H1 (cell line): Measurements from ENCODE around the gene MACROD2. TPM values are rescaled to one million over a fixed set of nuclear protein-coding genes. Genes with fewer than 3 reads are reported as not detected.
A peak's percentile ranks its signal among the peaks of the same experiment; 100 is the strongest.

Experiments used
- CTCF ChIA-PET: fragments of 300-600 bp; sonication (Branson Sonifier 250); formaldehyde crosslinking; loops from one replicate; lab custom pipeline; 2021; ENCODE audit not compliant: partially characterized antibody; lab: Charles Lee
- POLR2A ChIA-PET: fragments of 300-600 bp; sonication (Branson Sonifier 250); formaldehyde crosslinking; loops from one replicate; lab custom pipeline; 2021; ENCODE audit warnings: inconsistent platforms; ENCODE audit not compliant: partially characterized antibody; lab: Charles Lee
- DNase-seq, 2 experiments: peaks; one replicate each; pipeline versions ENCODE4 v3.0.0 to v3.0.0-alpha.2; 2010 to 2022; ENCODE audit warnings: low spot score in 2 of 2, low read depth in 1 of 2, mixed read lengths in 1 of 2
- FAIRE-seq: peaks from 2 replicates; lab custom pipeline; 2011; peaks lifted over from hg19 to GRCh38; lab: Jason Lieb, UNC
- H2AFZ ChIP-seq: 2 replicates; pipeline ENCODE4 v1.8.1; 2012; ENCODE audit warnings: low read length, inconsistent platforms
- H2AK5ac ChIP-seq: 2 replicates; pipeline ENCODE4 v1.6.1; 2013; ENCODE audit warnings: low read depth, low read length
- H2BK120ac ChIP-seq: replicated peaks from 2 replicates; pipeline ENCODE3; 2013; ENCODE audit warnings: low read depth, low read length, inconsistent platforms
- H2BK12ac ChIP-seq: 2 replicates; pipeline ENCODE4 v1.6.1; 2013; ENCODE audit warnings: low read depth, low read length
- H2BK15ac ChIP-seq: 2 replicates; pipeline ENCODE4 v1.6.1; 2013; ENCODE audit warnings: low read length
- H2BK20ac ChIP-seq: 2 replicates; pipeline ENCODE4 v1.6.1; 2013; ENCODE audit warnings: low read length
- H2BK5ac ChIP-seq: 2 replicates; pipeline ENCODE4 v1.6.1; 2013; ENCODE audit warnings: low read depth, low read length
- H3K14ac ChIP-seq: 2 replicates; pipeline ENCODE4 v1.6.1; 2013; ENCODE audit warnings: inconsistent platforms; ENCODE audit not compliant: insufficient read length
- H3K18ac ChIP-seq: 2 replicates; pipeline ENCODE4 v1.6.1; 2013; ENCODE audit warnings: low read length; ENCODE audit errors: extremely low read depth
- H3K23ac ChIP-seq: 2 replicates; pipeline ENCODE4 v1.6.1; 2013; ENCODE audit warnings: inconsistent platforms; ENCODE audit not compliant: insufficient read length
- H3K23me2 ChIP-seq: 2 replicates; pipeline ENCODE4 v1.6.1; 2013; ENCODE audit warnings: low read depth, low read length
- H3K27ac ChIP-seq: 2 replicates; pipeline ENCODE4 v1.6.1; 2011; ENCODE audit warnings: low read depth, low read length, inconsistent platforms
- H3K27me3 ChIP-seq, 4 experiments: replicated peaks in 1 of 4; 1 replicate in 1 of 4; 2 replicates in 3 of 4; pipeline versions ENCODE4 v1.6.1 to v1.8.1; 2011 to 2013; ENCODE audit warnings: low read length in 3 of 4, mild to moderate bottlenecking in 3 of 4, inconsistent platforms in 2 of 4, mixed read lengths in 2 of 4, moderate library complexity in 1 of 4; ENCODE audit not compliant: control insufficient read depth in 3 of 4, insufficient read depth in 3 of 4; ENCODE audit errors: extremely low read depth in 1 of 4
- H3K36me3 ChIP-seq, 4 experiments: 2 replicates each; pipeline versions ENCODE4 v1.6.1 to v1.8.1; 2011 to 2013; ENCODE audit warnings: mild to moderate bottlenecking in 4 of 4, low read length in 3 of 4, moderate library complexity in 2 of 4, control low read depth in 1 of 4, inconsistent platforms in 1 of 4; ENCODE audit not compliant: insufficient read depth in 4 of 4, control insufficient read depth in 2 of 4
- H3K4ac ChIP-seq: replicated peaks from 2 replicates; pipeline ENCODE3; 2013; ENCODE audit warnings: low read length, low read depth, mixed read lengths, inconsistent platforms; ENCODE audit not compliant: insufficient read length
- H3K4me1 ChIP-seq, 4 experiments: replicated peaks in 1 of 4; 1 replicate in 1 of 4; 2 replicates in 3 of 4; pipeline versions ENCODE4 v1.6.1 to v1.8.1; 2011 to 2013; ENCODE audit warnings: low read length in 3 of 4, inconsistent platforms in 2 of 4, mixed read lengths in 1 of 4; ENCODE audit not compliant: insufficient read depth in 4 of 4, control insufficient read depth in 3 of 4
- H3K4me2 ChIP-seq, 2 experiments: 2 replicates each; pipeline versions ENCODE4 v1.6.1 to v1.8.1; 2011 to 2013; ENCODE audit warnings: low read depth in 2 of 2, low read length in 2 of 2, control low read depth in 1 of 2, inconsistent platforms in 1 of 2, mild to moderate bottlenecking in 1 of 2; ENCODE audit not compliant: insufficient read depth in 1 of 2
- H3K4me3 ChIP-seq, 4 experiments: fragments of 200-600, 300-600 bp in 1 of 4; sonication (generic), shearing (Covaris generic), sonication (Bioruptor Twin) in 1 of 4; 2 replicates each; pipeline versions ENCODE4 v1.5.1 to v1.8.1; 2011 to 2016; ENCODE audit warnings: low read length in 4 of 4, low read depth in 3 of 4, control low read depth in 2 of 4, inconsistent platforms in 2 of 4, mild to moderate bottlenecking in 2 of 4, mixed read lengths in 1 of 4, moderate library complexity in 1 of 4; ENCODE audit not compliant: insufficient read depth in 2 of 4; ENCODE audit errors: extremely low read depth in 1 of 4
- H3K56ac ChIP-seq: replicated peaks from 2 replicates; pipeline ENCODE3; 2013; ENCODE audit warnings: low read depth, mild to moderate bottlenecking, mixed read lengths, low read length, inconsistent platforms; ENCODE audit not compliant: insufficient read length
- H3K79me1 ChIP-seq: 2 replicates; pipeline ENCODE4 v1.6.1; 2013; ENCODE audit warnings: low read depth, low read length, control low read depth
- H3K79me2 ChIP-seq, 2 experiments: 2 replicates each; pipeline versions ENCODE4 v1.6.1 to v1.8.1; 2012 to 2013; ENCODE audit warnings: low read length in 2 of 2, mild to moderate bottlenecking in 2 of 2, inconsistent platforms in 1 of 2; ENCODE audit not compliant: insufficient read depth in 2 of 2, control insufficient read depth in 1 of 2
- H3K9ac ChIP-seq, 4 experiments: replicated peaks in 1 of 4; 1 replicate in 1 of 4; 2 replicates in 3 of 4; pipeline versions ENCODE4 v1.6.1 to v1.8.1; 2011 to 2013; ENCODE audit warnings: low read depth in 3 of 4, low read length in 3 of 4, control low read depth in 2 of 4, mild to moderate bottlenecking in 2 of 4, moderate library complexity in 2 of 4, inconsistent platforms in 1 of 4; ENCODE audit errors: extremely low read depth in 1 of 4
- H3K9me3 ChIP-seq, 2 experiments: 2 replicates each; pipeline versions ENCODE4 v1.6.1 to v1.8.1; 2012 to 2013; ENCODE audit warnings: mild to moderate bottlenecking in 2 of 2, moderate library complexity in 2 of 2, control low read depth in 1 of 2, inconsistent platforms in 1 of 2, low read depth in 1 of 2, low read length in 1 of 2, mixed read lengths in 1 of 2; ENCODE audit not compliant: insufficient read depth in 2 of 2
- H4K20me1 ChIP-seq, 2 experiments: replicated peaks in 1 of 2; 2 replicates each; pipeline versions ENCODE3 to v1.8.1; 2011 to 2013; ENCODE audit warnings: inconsistent platforms in 2 of 2, low read length in 2 of 2, mild to moderate bottlenecking in 1 of 2; ENCODE audit not compliant: insufficient read depth in 2 of 2, control insufficient read depth in 1 of 2
- H4K5ac ChIP-seq: 2 replicates; pipeline ENCODE4 v1.6.1; 2013; ENCODE audit warnings: low read length, low read depth, mixed read lengths, inconsistent platforms; ENCODE audit not compliant: insufficient read length
- H4K8ac ChIP-seq: 2 replicates; pipeline ENCODE4 v1.8.0; 2013; ENCODE audit warnings: mild to moderate bottlenecking, moderate library complexity, low read length, inconsistent platforms; ENCODE audit not compliant: insufficient read depth; ENCODE audit errors: extremely low read depth
- H4K91ac ChIP-seq: replicated peaks from 2 replicates; pipeline ENCODE3; 2013; ENCODE audit warnings: low read length, mixed read lengths, inconsistent platforms; ENCODE audit not compliant: insufficient read length
- CTCF ChIP-seq, 3 experiments: IDR thresholded peaks; 1 replicate in 2 of 3; 2 replicates in 1 of 3; pipeline versions ENCODE4 v1.5.1 to v1.6.1; 2011; ENCODE audit warnings: low read length in 3 of 3, mild to moderate bottlenecking in 3 of 3, inconsistent platforms in 2 of 3, low read depth in 1 of 3, moderate library complexity in 1 of 3; ENCODE audit not compliant: insufficient read depth in 1 of 3; ENCODE audit errors: control extremely low read depth in 1 of 3
- FOSL1 ChIP-seq: IDR thresholded peaks from 2 replicates; pipeline ENCODE4 v1.6.1; 2011; ENCODE audit warnings: mild to moderate bottlenecking, low read depth, low read length, moderate library complexity; ENCODE audit not compliant: insufficient read depth
- KDM4A ChIP-seq: IDR thresholded peaks from one replicate; pipeline ENCODE4 v1.7.1; 2012; ENCODE audit warnings: low read depth, mild to moderate bottlenecking, moderate library complexity, low read length, inconsistent platforms; ENCODE audit not compliant: severe bottlenecking
- NANOG ChIP-seq: IDR thresholded peaks from 2 replicates; pipeline ENCODE4 v1.6.1; 2011; ENCODE audit warnings: low read length, low read depth, mild to moderate bottlenecking, inconsistent platforms; ENCODE audit not compliant: insufficient read depth, poor library complexity, severe bottlenecking
- RAD21 ChIP-seq, 2 experiments: IDR thresholded peaks in 1 of 2; conservative IDR thresholded peaks in 1 of 2; 2 replicates each; pipeline ENCODE4 v1.6.1; 2011; ENCODE audit warnings: low read depth in 2 of 2, low read length in 2 of 2, improper control_type of control experiment in 1 of 2, inconsistent platforms in 1 of 2, mild to moderate bottlenecking in 1 of 2, moderate library complexity in 1 of 2
- SIX5 ChIP-seq: IDR thresholded peaks from 2 replicates; pipeline ENCODE4 v1.6.1; 2011; ENCODE audit warnings: mild to moderate bottlenecking, low read depth, low read length
- TEAD4 ChIP-seq: IDR thresholded peaks from 2 replicates; pipeline ENCODE4 v1.6.1; 2012; ENCODE audit warnings: low read depth, low read length, inconsistent platforms, mixed read lengths
- USF2 ChIP-seq: IDR thresholded peaks from 2 replicates; pipeline ENCODE4 v1.6.1; 2011; ENCODE audit warnings: low read length, improper control_type of control experiment
- WGBS, 2 experiments: shearing (Covaris generic) in 1 of 2; methylation state at CpG; one replicate each; pipeline versions ENCODE4 v1.1.6 to v1.1.7; 2013 to 2015; ENCODE audit warnings: low lambda C conversion rate in 2 of 2, mixed read lengths in 2 of 2, inconsistent platforms in 1 of 2, low coverage in 1 of 2, missing lambda C conversion rate in 1 of 2; ENCODE audit not compliant: insufficient replicate concordance in 2 of 2, insufficient coverage in 1 of 2, insufficient read length in 1 of 2; ENCODE audit errors: extremely low coverage in 1 of 2, missing lambda C conversion rate in 1 of 2; 5-methylcytosine and 5-hydroxymethylcytosine counted together
- polyA plus RNA-seq, 7 experiments: library from polyadenylated mRNA; depleted of rRNA in 3 of 7; stranded (reverse) in 5 of 7; unstranded in 2 of 7; fragments of >200 nt in 5 of 7; fragments of 200-250 nt in 2 of 7; gene quantifications; 1 replicate in 5 of 7; 2 replicates in 1 of 7; 4 replicates in 1 of 7; pipeline versions ENCODE4 v1.2.1 to v1.2.3, GENCODE V29; 2011 to 2013; ENCODE audit warnings: missing spikeins in 2 of 7, mixed read lengths in 2 of 7
- total RNA-seq: library from RNA; stranded (reverse); fragmentation: NEBNext Ultra II Directional; extraction: Animal tissue kit (Norgen Biotek cat#: 25700); gene quantifications from 2 replicates; pipeline ENCODE4 v1.2.1, GENCODE V29; 2021

MACROD2 gene
- total and polyA plus RNA-seq, 2 of the 8 experiments (the other 6 are each of a cell fraction or from before 2014, with no cell fraction given) = 0.70 to 3.9 TPM

GRCh38 chr20:15061955-15062354 is 1066.6 kb downstream of the MACROD2 start:
- no peak overlapping the region for H3K14ac ChIP-seq
- H2BK12ac ChIP-seq = 0 out of 2 replicates have a peak overlapping the region, but pooled peaks have one; percentile 52
- H2AK5ac ChIP-seq = no peak overlapping the region
- H3K36me3 ChIP-seq = no peaks in the 10 kb centered on the region
- H2AFZ ChIP-seq = peak overlapping the region; percentile 99
- H3K27ac ChIP-seq = no peak overlapping the region
- DNase-seq = no peak
- WGBS, 2 experiments = 72% methylated on average over 1 of the region's 1 CpG; no CpG with 5 or more reads in 1 of the 2 experiments
- H3K27me3 ChIP-seq = no peaks in the 10 kb centered on the region
- no peak overlapping the region for H3K9ac ChIP-seq
- no peak overlapping the region for H3K4me3 ChIP-seq
- no peak overlapping the region for H3K4me2 ChIP-seq
- no peaks in the 10 kb centered on the region for H4K20me1 ChIP-seq
- no peak overlapping the region for H4K91ac ChIP-seq
- H3K79me1 ChIP-seq = no peaks in the 10 kb centered on the region
- H2BK20ac ChIP-seq = no peak overlapping the region
- TF ChIP-seq SIX5 = no peak
- TF ChIP-seq KDM4A = no peak
- TF ChIP-seq CTCF (IDR thresholded peaks at IDR 0.05; ENCODE audit: control extremely low read depth in 1 of 3, insufficient read depth in 1 of 3, low read depth in 1 of 3, low read length in 3 of 3) = peak in 1 of 3 experiments; percentile 3; a peak in 1 of 4 replicates
- no peak for TF ChIP-seq NANOG
- no peak for TF ChIP-seq USF2
- TF ChIP-seq FOSL1 = peak; percentile 53; the same call in 1 of the 2 replicates
- peak; percentile 53; the same call in 1 of the 2 replicates for TF ChIP-seq TEAD4
- 0 out of 4 replicates have a peak, but pooled peaks of 1 of the 2 experiments have one; percentile 7 for TF ChIP-seq RAD21 (IDR thresholded peaks at IDR 0.05 in 1 of 2, conservative IDR thresholded peaks at IDR 0.05 in 1 of 2; ENCODE audit: low read depth in 2 of 2, low read length in 2 of 2)
- TF ChIP-seq, all 59 proteins: peak for 4
- H3K4me1 ChIP-seq = 0 out of 7 replicates have a peak, but pooled peaks cover 0 to 2% (median 0%) of the 10 kb centered on the region in 4 experiments
- no peak overlapping the region for H3K56ac ChIP-seq
- no peak overlapping the region for H2BK15ac ChIP-seq
- FAIRE-seq = no peak
- no peak overlapping the region for H4K5ac ChIP-seq
- ChIA-PET CTCF (interaction anchor here (0.6 to 1.3 kb wide), 3 partner anchors 52 to 175 kb away, joined by 3 read pairs; no protein-coding TSS in a partner anchor), POLR2A (interaction anchor here (0.6 kb wide), 1 partner anchor 869 kb away, joined by 3 read pairs; no protein-coding TSS in a partner anchor)
- no peak overlapping the region for H3K4ac ChIP-seq
- H3K79me2 ChIP-seq = no peaks in the 10 kb centered on the region
- no peak overlapping the region for H2BK5ac ChIP-seq
- H2BK120ac ChIP-seq = no peak overlapping the region
- no peak overlapping the region for H3K23ac ChIP-seq
- H4K8ac ChIP-seq = no peak overlapping the region
- no peak overlapping the region for H3K18ac ChIP-seq
- H3K9me3 ChIP-seq = no peaks in the 10 kb centered on the region
- H3K23me2 ChIP-seq = no peaks in the 10 kb centered on the region
